ENCODE data around the gene ENAH.
"Not testable (repeated sequence)": the region's sequence is repeated elsewhere in the genome, so short reads cannot be mapped to it uniquely, and the experiment has no call there.

Gene ENAH

DNA sequence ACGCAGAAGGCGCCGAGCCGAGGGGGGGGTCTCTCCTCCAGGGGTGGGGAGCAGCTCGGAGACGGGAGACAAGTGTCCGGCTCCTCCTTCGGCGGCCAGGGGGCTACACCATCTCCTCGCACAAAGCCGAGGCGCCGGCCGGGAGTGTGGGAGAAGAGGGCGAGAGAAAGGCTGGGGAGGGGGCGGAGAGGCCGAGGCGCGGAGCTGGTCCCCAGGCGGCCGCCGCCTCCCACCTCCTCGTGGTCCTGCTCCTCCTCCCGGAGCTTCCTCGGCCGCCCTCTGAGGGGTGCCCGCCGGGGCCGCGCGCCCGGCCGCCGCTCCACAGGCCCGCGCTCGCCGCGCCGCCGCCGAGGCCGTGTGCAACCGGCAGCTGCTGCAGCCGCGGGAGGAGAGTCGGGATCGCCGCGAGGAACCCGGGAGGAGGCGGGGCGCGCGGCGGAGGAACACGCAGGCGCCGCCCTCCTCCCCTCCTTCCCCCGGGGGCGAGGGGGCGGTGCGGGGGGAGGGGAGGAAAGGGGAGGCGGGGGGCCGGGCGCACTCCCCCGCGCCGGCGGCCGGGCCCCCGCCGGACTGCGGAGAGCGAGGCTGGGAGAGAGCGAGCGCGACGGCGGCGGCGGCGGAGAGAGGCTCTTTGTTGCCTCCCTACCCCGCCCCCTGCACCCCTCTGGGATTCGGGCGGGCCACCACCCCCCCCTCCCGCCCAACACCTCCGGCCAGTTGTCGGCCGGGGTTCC is at the start of gene ENAH:
Gene ENAH (minus strand): TSS at position 395 of the 734 bp plus-strand sequence. CDS start 433 bp downstream, outside the sequence.
- H3K27ac Mint-ChIP-seq = peak within 1 kb of the TSS; percentile 99
- peaks cover 5% of the 10 kb centered on the region for H3K27me3 Mint-ChIP-seq (ENCODE audit: low read depth, poor library complexity)
- H3K4me1 Mint-ChIP-seq = peaks cover 57% of the 10 kb centered on the region
- TF ChIP-seq, protein P1, sequence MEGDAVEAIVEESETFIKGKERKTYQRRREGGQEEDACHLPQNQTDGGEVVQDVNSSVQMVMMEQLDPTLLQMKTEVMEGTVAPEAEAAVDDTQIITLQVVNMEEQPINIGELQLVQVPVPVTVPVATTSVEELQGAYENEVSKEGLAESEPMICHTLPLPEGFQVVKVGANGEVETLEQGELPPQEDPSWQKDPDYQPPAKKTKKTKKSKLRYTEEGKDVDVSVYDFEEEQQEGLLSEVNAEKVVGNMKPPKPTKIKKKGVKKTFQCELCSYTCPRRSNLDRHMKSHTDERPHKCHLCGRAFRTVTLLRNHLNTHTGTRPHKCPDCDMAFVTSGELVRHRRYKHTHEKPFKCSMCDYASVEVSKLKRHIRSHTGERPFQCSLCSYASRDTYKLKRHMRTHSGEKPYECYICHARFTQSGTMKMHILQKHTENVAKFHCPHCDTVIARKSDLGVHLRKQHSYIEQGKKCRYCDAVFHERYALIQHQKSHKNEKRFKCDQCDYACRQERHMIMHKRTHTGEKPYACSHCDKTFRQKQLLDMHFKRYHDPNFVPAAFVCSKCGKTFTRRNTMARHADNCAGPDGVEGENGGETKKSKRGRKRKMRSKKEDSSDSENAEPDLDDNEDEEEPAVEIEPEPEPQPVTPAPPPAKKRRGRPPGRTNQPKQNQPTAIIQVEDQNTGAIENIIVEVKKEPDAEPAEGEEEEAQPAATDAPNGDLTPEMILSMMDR (IDR thresholded peaks at IDR 0.05) = no peak
- H3K9me3 Mint-ChIP-seq = peaks cover 7% of the 10 kb centered on the region
- peak; percentile 84 for DNase-seq
- peaks cover 10% of the 10 kb centered on the region for H3K36me3 Mint-ChIP-seq (ENCODE audit: low read depth)
- H3K4me3 Mint-ChIP-seq = peak within 1 kb of the TSS; percentile 100

DNA sequence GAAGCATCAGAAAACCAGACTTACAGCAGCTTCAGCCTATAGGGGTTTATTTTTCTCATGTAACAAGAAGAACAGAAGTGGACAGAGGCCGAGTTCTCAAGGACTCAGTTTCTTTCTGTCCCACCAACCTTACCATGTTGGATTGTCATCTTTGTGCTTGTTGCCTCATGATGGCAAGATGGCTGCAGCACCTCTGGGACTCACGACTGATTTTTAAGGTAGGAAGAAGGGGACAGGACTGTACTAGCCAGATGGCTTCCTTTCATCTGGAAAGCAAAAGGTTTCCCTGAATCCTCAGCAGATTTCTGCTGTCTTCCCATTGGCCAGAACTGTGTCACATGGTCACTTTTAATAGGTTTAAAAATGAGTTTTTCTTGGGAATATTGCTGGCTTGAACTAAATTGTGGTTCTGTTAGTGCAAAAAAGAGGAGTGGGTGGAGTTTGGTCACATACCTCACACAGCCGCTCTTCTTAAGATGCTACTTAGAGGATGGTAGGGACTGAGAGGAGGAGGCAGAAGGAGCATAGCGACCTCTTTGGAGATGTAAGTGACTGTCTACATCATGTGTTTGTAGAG is 48.1 kb upstream of the ENAH start:
- TF ChIP-seq, protein P1 (IDR thresholded peaks at IDR 0.05) = no peak
- no peak overlapping the region for H3K27ac Mint-ChIP-seq
- no peak overlapping the region for H3K4me3 Mint-ChIP-seq
- peaks cover 36% of the 10 kb centered on the region for H3K4me1 Mint-ChIP-seq
- no peaks in the 10 kb centered on the region for H3K9me3 Mint-ChIP-seq
- DNase-seq = no peak
- H3K27me3 Mint-ChIP-seq (ENCODE audit: low read depth, poor library complexity) = no peaks in the 10 kb centered on the region
- no peaks in the 10 kb centered on the region for H3K36me3 Mint-ChIP-seq (ENCODE audit: low read depth)

DNA sequence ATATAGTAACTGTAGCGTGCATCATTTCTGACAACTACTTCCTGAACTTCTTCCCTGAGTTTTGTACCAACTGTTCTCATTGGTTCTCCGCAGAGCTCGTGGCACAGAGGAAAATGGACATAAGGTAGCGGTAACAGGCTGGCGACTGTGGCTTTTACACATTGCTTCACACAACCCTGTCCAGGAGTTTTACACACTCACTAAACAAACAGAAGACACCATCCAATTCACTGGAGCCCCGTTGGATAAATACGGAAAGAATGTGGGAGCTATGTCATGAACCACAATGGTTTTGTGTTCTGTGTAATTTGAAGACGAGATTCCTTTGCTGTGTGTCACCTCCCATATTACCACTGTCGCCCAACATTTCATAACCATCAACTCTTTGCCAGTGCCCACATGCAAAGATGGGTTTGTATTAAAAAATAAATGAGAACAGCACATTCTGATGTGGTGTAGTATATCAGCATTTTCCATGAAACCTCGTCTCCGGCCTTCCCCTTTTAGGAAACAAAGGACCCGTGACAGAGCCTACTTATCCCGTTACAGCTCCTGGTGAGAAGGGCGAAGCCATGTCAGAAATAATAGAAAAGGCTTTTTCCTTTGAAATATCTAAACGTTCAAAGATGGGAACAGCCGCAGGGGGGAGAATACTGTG is 47.4 kb upstream of the ENAH start:
- peaks cover 4% of the 10 kb centered on the region for H3K36me3 Mint-ChIP-seq (ENCODE audit: low read depth)
- H3K27ac Mint-ChIP-seq = no peak overlapping the region
- TF ChIP-seq, protein P1 (IDR thresholded peaks at IDR 0.05) = no peak
- H3K4me1 Mint-ChIP-seq = peaks cover 39% of the 10 kb centered on the region
- no peak for DNase-seq
- peaks cover 3% of the 10 kb centered on the region for H3K9me3 Mint-ChIP-seq
- no peak overlapping the region for H3K4me3 Mint-ChIP-seq
- peaks cover 1% of the 10 kb centered on the region for H3K27me3 Mint-ChIP-seq (ENCODE audit: low read depth, poor library complexity)

DNA sequence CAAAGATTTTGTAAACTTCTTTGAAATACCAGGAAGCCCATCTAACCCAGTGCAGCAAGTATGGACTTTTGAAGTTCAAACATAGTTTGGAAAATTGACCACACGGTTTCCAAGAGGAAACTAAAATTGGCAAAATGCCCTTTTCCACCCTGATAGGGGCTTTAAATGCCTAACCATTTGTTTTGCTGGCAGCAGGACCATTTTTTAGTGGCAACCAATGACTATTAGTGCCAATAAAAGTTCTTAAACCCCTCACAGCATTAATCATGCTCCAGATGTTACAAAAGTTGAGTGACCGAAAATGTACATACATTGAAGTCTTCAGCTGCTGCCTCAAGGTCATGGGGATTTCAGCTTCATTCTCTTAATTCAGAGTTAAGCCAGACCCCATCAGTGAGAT is 46.4 kb upstream of the ENAH start:
- Mint-ChIP-seq H3K27me3 (ENCODE audit: low read depth, poor library complexity) (peaks cover 5% of the 10 kb centered on the region), H3K27ac (no peak overlapping the region)
- no peak for DNase-seq

DNA sequence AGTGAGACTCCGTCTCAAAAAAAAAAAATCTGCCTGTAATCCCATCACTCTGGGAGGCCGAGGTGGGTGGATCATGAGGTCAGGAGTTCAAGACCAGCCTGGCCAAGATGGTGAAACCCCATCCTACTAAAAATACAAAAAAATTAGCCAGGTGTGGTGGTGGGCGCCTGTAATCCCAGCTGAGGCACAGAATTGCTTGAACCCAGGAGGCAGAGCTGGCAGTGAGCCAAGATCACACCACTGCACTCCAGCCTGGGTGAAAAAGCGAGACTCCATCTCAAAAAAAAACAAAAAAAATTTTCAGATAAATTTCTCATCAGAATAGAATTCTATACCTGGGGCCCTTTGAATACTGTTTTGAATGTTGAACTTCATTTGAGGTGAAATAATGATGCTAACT is 45.3 kb upstream of the ENAH start:
- H3K27ac Mint-ChIP-seq; DNase-seq; H3K4me3 Mint-ChIP-seq; H3K27me3 Mint-ChIP-seq (ENCODE audit: low read depth, poor library complexity): not testable (repeated sequence)
- peaks cover 12% of the 10 kb centered on the region for H3K36me3 Mint-ChIP-seq (ENCODE audit: low read depth)
- peaks cover 38% of the 10 kb centered on the region for H3K4me1 Mint-ChIP-seq
- peaks cover 17% of the 10 kb centered on the region for H3K9me3 Mint-ChIP-seq

More for the DNA sequence above, 46.4 kb upstream of the ENAH start:
- H3K4me1 Mint-ChIP-seq = peaks cover 38% of the 10 kb centered on the region
- H3K4me3 Mint-ChIP-seq = no peak overlapping the region
- TF ChIP-seq, protein P1 (IDR thresholded peaks at IDR 0.05) = no peak
- H3K36me3 Mint-ChIP-seq (ENCODE audit: low read depth) = peaks cover 12% of the 10 kb centered on the region
- peaks cover 13% of the 10 kb centered on the region for H3K9me3 Mint-ChIP-seq

DNA sequence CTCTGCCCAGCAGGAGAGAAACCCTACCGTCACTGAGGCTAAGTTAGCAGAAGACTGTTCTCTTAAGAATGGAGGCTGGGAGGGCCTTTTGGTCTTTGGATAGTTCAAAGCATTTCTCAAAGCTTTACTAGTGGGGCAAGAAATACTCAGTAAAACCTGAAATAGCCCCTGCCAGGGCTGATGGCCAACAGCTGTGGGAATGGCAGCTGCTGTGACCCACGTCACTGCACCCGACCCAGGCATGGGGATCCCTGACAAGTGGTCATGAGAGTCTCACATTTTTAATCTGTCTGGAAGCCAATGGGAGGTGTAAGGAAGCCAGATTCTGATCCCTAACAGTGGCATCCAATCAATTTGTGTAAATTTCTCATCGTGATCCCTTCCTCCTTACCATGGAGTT is 44.5 kb upstream of the ENAH start:
- Mint-ChIP-seq H3K27ac (no peak overlapping the region), H3K4me1 (peaks cover 38% of the 10 kb centered on the region), H3K36me3 (ENCODE audit: low read depth) (peaks cover 12% of the 10 kb centered on the region), H3K4me3 (no peak overlapping the region), H3K27me3 (ENCODE audit: low read depth, poor library complexity) (peaks cover 5% of the 10 kb centered on the region), H3K9me3 (peaks cover 17% of the 10 kb centered on the region)
- TF ChIP-seq, protein P1 (IDR thresholded peaks at IDR 0.05) = no peak
- no peak for DNase-seq

Data from nephron progenitor cell (in vitro differentiated cells).